Measurements from ENCODE around the gene SYNRG. TPM values are rescaled to one million over a fixed set of nuclear protein-coding genes. Genes with fewer than 3 reads are reported as not detected.

The SYNRG gene
- total RNA-seq, 1 donor from 2014 or later, result 49.5 TPM

DNA sequence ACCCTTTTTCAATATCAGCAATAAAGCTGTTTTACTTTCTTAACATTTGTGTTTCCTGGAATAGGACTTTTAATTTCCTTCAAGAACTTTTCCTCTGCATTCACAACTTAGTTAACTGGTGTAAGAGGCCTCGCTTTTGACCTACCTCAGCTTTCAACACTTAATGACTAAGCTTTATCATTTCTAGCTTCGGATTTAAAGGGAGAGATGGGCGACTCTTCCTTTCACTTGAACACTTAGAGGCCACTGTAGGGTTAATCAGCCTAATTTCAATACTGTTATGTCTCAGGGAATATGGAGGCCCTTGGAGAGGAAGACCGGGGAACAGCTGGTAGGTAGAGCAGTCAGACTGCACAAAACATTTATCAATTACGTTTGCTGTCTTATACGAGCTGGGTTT is 4.7 kb downstream of the SYNRG start:
- TF ChIP-seq, protein P1, sequence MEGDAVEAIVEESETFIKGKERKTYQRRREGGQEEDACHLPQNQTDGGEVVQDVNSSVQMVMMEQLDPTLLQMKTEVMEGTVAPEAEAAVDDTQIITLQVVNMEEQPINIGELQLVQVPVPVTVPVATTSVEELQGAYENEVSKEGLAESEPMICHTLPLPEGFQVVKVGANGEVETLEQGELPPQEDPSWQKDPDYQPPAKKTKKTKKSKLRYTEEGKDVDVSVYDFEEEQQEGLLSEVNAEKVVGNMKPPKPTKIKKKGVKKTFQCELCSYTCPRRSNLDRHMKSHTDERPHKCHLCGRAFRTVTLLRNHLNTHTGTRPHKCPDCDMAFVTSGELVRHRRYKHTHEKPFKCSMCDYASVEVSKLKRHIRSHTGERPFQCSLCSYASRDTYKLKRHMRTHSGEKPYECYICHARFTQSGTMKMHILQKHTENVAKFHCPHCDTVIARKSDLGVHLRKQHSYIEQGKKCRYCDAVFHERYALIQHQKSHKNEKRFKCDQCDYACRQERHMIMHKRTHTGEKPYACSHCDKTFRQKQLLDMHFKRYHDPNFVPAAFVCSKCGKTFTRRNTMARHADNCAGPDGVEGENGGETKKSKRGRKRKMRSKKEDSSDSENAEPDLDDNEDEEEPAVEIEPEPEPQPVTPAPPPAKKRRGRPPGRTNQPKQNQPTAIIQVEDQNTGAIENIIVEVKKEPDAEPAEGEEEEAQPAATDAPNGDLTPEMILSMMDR (IDR thresholded peaks at IDR 0.05; ENCODE audit: unreplicated experiment), result no peak
- Mint-ChIP-seq H3K27ac (ENCODE audit: unreplicated experiment) (no peak overlapping the region), H3K4me3 (ENCODE audit: unreplicated experiment) (no peak overlapping the region), H3K27me3 (ENCODE audit: unreplicated experiment) (peaks cover 3% of the 10 kb centered on the region), H3K4me1 (ENCODE audit: unreplicated experiment) (peaks cover 36% of the 10 kb centered on the region), H3K9me3 (ENCODE audit: unreplicated experiment) (no peaks in the 10 kb centered on the region), H3K36me3 (ENCODE audit: low read depth, unreplicated experiment) (peaks cover 12% of the 10 kb centered on the region)
- DNase-seq (ENCODE audit: low spot score), result no peak

DNA sequence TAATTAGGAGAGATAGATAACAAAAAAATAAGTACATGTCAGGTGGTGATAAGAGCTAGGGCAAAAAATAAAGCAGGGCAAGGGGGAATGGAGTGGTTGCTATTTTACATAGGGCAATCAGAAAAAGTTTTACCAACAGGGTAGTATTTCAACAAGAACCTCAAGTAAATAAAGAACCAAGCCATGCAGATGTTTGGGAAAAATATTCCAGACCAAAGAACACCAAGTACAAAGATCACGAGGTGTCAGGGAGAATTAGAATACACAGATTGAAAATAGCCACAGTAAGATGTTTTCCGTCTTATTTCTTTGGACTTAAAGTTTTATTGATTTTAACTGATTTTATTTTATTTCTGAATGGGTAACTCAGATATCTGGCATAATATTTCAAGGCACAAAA is 11.1 kb downstream of the SYNRG start:
- no peaks in the 10 kb centered on the region for H3K27me3 Mint-ChIP-seq (ENCODE audit: unreplicated experiment)
- DNase-seq (ENCODE audit: low spot score), result no peak
- no peak overlapping the region for H3K27ac Mint-ChIP-seq (ENCODE audit: unreplicated experiment)
- peaks cover 8% of the 10 kb centered on the region for H3K4me1 Mint-ChIP-seq (ENCODE audit: unreplicated experiment)
- TF ChIP-seq, protein P1 (IDR thresholded peaks at IDR 0.05; ENCODE audit: unreplicated experiment), result no peak
- H3K9me3 Mint-ChIP-seq (ENCODE audit: unreplicated experiment), result no peaks in the 10 kb centered on the region
- H3K36me3 Mint-ChIP-seq (ENCODE audit: low read depth, unreplicated experiment), result peaks cover 24% of the 10 kb centered on the region
- no peak overlapping the region for H3K4me3 Mint-ChIP-seq (ENCODE audit: unreplicated experiment)

DNA sequence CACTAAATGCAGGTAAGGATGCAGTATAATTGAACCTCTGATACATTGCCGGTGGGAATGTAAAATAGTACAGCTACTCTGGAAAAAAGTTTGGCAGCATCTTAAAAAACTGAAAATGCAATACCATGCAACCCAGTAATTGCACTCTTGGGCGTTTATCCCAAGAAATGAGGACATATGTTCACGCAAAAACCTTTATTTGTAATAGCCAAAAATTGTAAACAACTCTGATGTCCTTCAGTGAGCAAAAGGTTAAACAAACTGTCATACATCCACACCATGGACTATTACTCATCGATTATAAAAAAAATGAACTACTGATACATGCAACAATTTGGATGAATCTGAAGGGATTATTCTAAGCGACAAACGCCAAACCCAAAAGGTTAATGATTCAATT is 16.9 kb downstream of the SYNRG start:
- Mint-ChIP-seq H3K9me3 (ENCODE audit: unreplicated experiment) (no peaks in the 10 kb centered on the region), H3K4me3 (ENCODE audit: unreplicated experiment) (no peak overlapping the region), H3K4me1 (ENCODE audit: unreplicated experiment) (peaks cover 5% of the 10 kb centered on the region), H3K27ac (ENCODE audit: unreplicated experiment) (no peak overlapping the region), H3K36me3 (ENCODE audit: low read depth, unreplicated experiment) (peaks cover 27% of the 10 kb centered on the region), H3K27me3 (ENCODE audit: unreplicated experiment) (no peaks in the 10 kb centered on the region)
- no peak for DNase-seq (ENCODE audit: low spot score)
- TF ChIP-seq, protein P1 (IDR thresholded peaks at IDR 0.05; ENCODE audit: unreplicated experiment), result no peak

DNA sequence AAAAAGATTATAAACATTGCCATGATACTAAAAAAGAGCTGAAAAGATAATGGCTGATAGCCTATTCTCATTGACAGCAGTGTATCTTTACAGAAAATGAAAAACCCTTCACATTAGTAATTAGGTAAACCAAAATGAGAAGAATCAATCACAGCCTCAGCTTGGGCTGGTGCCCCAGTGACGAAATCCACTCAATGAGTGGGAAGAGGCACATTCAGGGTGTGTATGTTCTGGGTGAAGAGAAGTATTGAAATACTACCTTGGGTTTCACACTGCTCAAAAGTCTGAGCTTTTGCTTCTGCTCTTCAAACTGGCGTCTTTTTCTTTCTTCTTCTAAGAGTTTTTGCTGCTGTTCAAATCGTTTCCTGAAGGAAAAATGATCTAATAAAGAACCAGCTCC is 24.2 kb downstream of the SYNRG start:
- peaks cover 28% of the 10 kb centered on the region for H3K36me3 Mint-ChIP-seq (ENCODE audit: low read depth, unreplicated experiment)
- no peak overlapping the region for H3K4me3 Mint-ChIP-seq (ENCODE audit: unreplicated experiment)
- no peaks in the 10 kb centered on the region for H3K4me1 Mint-ChIP-seq (ENCODE audit: unreplicated experiment)
- TF ChIP-seq, protein P1 (IDR thresholded peaks at IDR 0.05; ENCODE audit: unreplicated experiment), result no peak
- no peaks in the 10 kb centered on the region for H3K27me3 Mint-ChIP-seq (ENCODE audit: unreplicated experiment)
- H3K9me3 Mint-ChIP-seq (ENCODE audit: unreplicated experiment), result no peaks in the 10 kb centered on the region
- DNase-seq (ENCODE audit: low spot score), result no peak
- H3K27ac Mint-ChIP-seq (ENCODE audit: unreplicated experiment), result no peak overlapping the region

DNA sequence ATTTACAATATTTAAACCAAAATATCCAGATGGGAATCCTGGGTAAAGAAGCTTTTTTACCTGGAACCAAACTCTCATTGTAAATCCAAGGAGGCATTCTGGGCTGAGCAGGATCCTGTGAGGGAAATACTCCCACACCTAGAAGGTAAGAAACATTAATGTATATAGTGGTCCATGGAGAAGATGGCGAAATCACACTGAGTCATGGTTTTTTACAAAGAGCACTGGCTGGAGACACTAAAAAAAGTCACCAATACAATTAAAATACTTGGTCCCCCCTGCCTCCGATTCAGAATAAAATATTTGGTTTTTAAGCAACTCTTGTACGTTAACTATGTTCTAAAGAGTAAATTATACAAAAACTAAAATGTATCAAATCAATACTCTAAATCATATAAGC is 32.9 kb downstream of the SYNRG start:
- TF ChIP-seq, protein P1 (IDR thresholded peaks at IDR 0.05; ENCODE audit: unreplicated experiment), result no peak
- no peaks in the 10 kb centered on the region for H3K27me3 Mint-ChIP-seq (ENCODE audit: unreplicated experiment)
- no peak overlapping the region for H3K27ac Mint-ChIP-seq (ENCODE audit: unreplicated experiment)
- H3K4me1 Mint-ChIP-seq (ENCODE audit: unreplicated experiment), result no peaks in the 10 kb centered on the region
- H3K36me3 Mint-ChIP-seq (ENCODE audit: low read depth, unreplicated experiment), result peaks cover 34% of the 10 kb centered on the region
- no peaks in the 10 kb centered on the region for H3K9me3 Mint-ChIP-seq (ENCODE audit: unreplicated experiment)
- no peak for DNase-seq (ENCODE audit: low spot score)
- H3K4me3 Mint-ChIP-seq (ENCODE audit: unreplicated experiment), result no peak overlapping the region
